GM04504 (cell line): Measurements from ENCODE around the gene CLCA1.

Experiments
- DNase-seq: peaks from one replicate; pipeline ENCODE4 v3.0.0-alpha.2; 2012; ENCODE audit warnings: low read depth

CLCA1 gene

DNA sequence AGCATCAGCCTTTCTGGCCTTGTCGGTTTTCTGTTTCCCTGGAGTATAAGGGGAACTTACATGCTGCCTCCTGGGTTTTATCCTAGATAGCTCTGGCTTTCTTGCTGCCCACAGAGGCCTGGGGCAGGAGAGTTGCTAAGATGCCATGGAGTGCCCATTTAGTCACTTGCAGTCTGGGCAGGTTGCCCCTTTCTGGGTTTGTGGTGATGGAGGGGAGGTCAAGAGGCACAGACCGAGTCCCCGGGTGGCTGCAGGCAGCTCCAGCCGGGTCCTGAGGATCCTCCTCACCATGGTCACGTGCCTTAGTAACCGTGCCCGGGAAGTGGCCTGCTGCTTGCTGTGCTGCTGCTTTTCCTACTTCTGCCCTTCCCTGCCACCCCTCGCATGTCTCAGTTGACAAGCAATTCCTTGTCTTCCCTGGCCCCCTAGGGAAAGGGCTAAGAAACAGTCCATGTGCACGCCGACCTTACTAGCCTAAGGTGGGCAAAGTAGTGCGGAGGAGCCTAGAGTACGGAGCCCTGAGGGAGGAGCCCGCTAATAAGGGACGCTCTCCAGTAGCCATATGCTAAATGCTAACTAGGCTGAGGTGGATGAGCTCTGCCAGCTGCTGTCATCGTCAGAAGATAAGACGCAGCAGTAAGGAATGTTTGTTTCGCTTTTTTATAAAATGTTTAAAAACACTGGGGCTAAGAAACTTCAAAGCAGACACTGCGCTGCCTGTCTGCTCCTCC lies 34.8 kb downstream of the CLCA1 start:
- DNase-seq: no peak

GRCh38 chr1:86504137-86504479 lies 35.4 kb downstream of the CLCA1 start:
- no peak for DNase-seq

DNA sequence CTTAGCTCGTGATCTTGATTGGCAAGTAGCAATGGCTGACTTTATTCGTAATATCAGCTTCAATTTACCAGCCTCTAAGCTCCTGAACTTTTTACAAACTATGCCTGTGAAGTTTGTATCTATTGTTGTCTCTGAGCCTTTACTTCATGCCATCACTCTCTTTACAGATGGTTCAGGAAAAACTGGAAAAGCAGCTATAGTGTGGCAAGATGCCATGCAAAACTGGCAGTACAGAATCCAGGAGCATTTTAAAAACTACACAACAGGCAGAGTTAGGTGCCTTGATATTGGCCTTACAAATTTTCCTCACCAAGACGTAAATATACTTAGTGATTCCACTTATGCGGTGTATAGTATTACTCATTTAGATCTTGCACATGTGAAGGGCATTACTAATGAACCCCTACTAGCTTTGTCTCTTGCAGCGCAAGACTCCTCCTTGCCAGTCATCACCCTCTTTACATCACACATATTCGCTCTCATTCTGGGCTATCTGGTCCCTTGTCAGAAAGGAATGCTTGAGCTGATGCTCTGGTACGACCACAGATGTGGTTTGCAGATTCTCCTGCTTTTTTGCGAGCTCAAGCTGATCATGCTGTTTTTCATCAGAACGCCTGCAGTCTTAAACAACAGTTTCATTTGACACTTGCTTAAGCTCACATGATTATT lies 36.3 kb downstream of the CLCA1 start:
- DNase-seq: no peak

DNA sequence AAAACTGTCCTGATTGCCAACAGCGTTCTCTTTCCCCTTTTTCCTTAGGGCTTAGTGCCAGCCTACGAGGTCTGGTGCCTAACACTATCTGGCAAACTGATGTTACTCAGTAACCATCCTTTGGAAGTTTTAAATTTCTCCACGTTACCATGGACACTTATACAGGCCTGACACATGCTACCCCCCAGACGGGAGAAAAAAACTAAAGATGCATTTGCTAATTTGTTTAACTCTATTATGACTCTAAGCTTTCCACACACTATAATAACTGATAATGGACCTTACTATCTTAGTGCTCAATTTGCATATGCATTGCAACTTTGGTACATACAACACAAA lies 36.8 kb downstream of the CLCA1 start:
- no peak for DNase-seq

GRCh38 chr1:86507935-86508582 lies 39.3 kb downstream of the CLCA1 start:
- DNase-seq: no peak

GRCh38 chr1:86508583-86508969 lies 39.8 kb downstream of the CLCA1 start:
- no peak for DNase-seq

DNA sequence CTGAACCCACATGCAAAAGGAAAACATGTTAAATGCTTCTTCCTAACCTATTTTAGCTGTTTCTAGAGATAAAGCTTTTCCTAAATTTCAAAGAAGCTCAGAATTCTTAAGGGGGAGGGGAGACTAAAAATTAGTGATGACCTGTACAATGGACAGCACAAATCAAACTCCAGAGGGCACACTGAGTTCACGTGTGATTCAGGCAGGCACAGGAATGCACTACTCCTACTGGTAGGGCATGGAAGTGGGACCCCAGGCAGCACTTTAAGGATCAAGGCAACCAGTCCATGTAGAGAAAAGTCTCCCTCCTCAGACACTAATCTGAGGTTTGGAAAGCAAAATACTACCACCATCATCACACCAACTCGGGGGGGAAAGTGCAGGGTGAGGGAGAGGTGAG lies 46.9 kb downstream of the CLCA1 start:
- no peak for DNase-seq

GRCh38 chr1:86516335-86516734 lies 47.6 kb downstream of the CLCA1 start:
- DNase-seq: no peak

- no peak for DNase-seq
These were observed 48.6 kb downstream of the CLCA1 start for GRCh38 chr1:86517336-86517735.

GRCh38 chr1:86520789-86521521 lies 52.2 kb downstream of the CLCA1 start:
- DNase-seq: no peak

DNA sequence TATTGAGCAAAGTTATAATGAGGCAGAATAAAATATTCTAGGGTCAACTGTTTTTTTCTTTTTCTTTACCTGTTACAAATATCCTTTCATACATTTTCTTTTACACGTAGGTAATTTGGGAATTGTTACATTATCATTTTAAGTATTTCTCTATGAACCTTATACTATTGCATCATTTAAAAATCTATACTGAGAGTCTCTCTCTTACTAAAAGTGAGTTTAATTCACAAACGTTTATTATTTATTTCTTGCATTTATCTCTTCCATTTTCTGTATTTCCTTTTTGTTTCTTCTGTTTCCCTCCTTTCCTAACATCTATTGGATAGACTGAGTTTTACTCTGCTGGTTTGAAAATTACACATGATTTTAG lies 52.8 kb downstream of the CLCA1 start:
- no peak for DNase-seq

DNA sequence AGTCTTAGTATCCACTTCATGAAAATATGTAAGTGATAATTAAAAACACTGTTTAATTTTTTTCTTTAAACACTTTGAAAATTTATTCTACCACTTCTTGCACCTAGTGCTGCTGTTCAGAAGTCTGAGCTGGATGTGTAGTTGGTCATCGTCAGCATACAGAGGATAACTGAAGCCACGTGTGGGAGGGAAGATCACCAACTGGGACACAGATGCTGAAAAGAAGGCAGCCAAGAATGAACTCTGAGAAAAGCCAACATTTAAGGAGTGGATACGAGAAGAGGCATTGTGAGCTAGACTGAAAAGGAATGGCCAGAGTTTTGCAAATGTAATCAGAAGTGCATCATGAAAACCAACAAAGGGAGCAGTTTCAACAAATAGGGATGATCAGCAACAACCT lies 53.5 kb downstream of the CLCA1 start:
- DNase-seq: no peak

GRCh38 chr1:86523670-86524354 lies 55.1 kb downstream of the CLCA1 start:
- no peak for DNase-seq

DNA sequence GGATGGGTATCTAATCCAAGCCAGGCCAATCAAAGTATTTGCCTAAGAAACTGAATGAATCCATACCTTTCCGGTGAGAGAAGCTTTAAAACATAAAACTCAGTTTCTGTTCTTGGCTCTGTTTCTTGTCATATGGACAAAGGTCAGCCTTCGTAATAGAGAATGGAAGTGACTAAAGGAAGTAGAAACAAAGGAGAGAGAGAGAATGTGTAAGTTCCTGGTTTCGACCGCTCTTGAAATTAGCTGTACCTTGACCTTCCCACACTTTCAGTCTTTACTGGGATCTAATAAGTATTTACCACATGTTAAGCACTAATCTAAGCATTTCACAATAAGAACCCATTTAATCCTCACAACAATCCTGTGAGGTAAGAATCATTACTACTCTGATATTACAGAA lies 58.6 kb downstream of the CLCA1 start:
- no peak for DNase-seq

DNA sequence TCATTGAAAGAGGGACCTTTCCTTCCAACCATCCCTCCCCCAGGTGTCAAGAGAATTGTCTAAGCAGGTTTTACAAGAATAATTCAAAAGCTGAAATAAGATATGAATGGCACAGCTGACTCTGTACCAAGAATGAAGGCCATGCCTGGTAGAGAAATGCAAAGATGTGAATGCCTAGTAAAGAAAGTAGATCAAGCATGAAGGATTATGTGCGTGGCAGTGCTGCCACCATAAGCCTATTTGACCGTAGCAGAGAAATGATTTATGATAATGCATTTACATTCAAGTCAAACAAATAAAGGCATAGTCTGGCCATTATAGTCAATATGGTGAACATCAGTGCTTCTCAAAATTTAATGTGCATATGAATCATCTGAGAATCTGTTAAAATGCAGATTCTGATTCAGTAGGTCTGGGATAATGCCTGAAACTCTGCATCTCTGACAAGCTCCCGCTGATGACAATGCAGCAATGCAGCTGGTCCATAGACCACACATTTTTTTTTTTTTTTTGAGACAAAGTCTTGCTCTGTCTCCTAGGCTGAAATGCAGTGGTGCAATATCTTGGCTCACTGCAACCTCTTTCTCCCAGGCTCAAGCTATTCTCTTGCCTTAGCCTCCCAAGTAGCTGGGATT lies 61.6 kb downstream of the CLCA1 start:
- DNase-seq: no peak

DNA sequence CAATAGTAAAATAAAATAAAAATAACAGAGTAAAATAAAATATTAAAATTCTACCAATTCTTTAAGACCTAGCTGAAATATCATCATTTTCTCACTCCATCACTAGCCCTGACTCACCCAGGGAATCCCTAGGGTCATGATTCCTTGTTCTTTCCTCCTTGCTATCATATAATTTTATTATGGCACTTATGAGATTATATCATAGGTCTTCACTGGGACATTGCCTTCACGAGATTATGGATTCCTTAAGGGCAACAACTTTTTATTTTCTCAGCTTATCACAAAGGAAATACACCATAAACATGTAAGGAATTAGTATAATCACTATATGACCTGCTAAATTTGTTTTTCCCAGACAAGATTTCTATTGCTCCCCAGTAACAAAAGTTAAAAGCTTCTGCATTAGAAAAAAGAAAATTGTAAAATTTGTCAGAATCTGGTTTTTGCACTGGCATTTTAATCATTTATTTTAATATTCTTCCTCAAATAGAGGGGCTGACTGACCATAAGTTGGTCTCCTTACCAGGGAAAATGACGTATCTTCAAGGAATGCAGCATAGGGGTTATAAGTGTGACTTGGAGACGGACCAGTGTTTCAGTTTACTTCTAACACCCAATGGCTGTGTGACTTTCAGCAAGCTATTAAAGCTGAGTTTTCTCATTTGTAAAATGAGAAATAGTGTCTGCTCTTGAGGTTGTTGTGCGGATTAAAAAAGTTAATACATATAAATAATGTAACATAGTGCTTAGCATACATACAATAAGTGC lies 69.4 kb downstream of the CLCA1 start:
- no peak for DNase-seq

- no peak for DNase-seq
These were observed 70.0 kb downstream of the CLCA1 start for GRCh38 chr1:86538775-86539174.

DNA sequence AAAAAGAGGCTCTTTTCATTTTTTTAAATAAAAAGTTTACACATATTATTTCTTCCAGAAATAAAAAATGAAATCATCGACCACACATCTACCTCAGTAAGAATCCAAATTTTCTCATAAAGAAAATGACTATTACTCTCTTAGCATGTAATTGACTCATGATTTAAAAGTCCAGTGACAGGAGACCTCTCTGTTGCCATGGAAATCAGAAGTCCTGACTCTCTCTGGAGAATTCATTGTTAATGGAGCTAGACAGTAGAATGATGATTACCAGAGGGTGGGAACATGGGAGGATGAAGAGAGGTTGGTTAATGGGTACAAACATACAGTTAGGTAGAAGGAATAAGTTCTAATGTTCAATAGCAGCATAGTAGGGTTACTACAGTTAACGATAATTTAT lies 73.1 kb downstream of the CLCA1 start:
- no peak for DNase-seq

GRCh38 chr1:86542631-86543030 lies 73.9 kb downstream of the CLCA1 start:
- no peak for DNase-seq

- no peak for DNase-seq
These were observed 78.1 kb downstream of the CLCA1 start, which contains the start of gene CLCA4 for GRCh38 chr1:86546787-86547221. Gene CLCA4, plus strand, starts transcription at chr1:86547078. Its CDS starts 42 bp downstream, at chr1:86547120.

- DNase-seq: no peak
These were observed 80.1 kb downstream of the CLCA1 start for GRCh38 chr1:86548839-86549238.
